GM23248 (cell line): ENCODE results near the gene ABCG4.

Experiments
- EZH2 ChIP-seq: fragments of 200-600 bp; sonication (generic); IDR thresholded peaks from 2 replicates; pipeline ENCODE4 v1.6.1; 2018; ENCODE audit warnings: antibody characterized with exemption, mild to moderate bottlenecking; ENCODE audit not compliant: insufficient read depth, poor library complexity, severe bottlenecking
- EZH2phosphoT487 ChIP-seq: fragments of 200-600 bp; sonication (generic); IDR thresholded peaks from 2 replicates; pipeline ENCODE4 v1.6.1; 2018; ENCODE audit warnings: antibody characterized with exemption, moderate library complexity, mild to moderate bottlenecking, low read depth; ENCODE audit not compliant: insufficient read depth

- TF ChIP-seq EZH2 = no peak
- TF ChIP-seq EZH2phosphoT487 = no peak
Measured at GRCh38 chr11:119145551-119145950, 3.3 kb upstream of the ABCG4 start.
